Inflammatory macrophage (primary cell): ENCODE results near the gene GALNT1.
"Not testable (repeated sequence)": the region's sequence is repeated elsewhere in the genome, so short reads cannot be mapped to it uniquely, and the experiment has no call there.

Experiments used
- DNase-seq, 2 donors: peaks; one replicate each; pipeline ENCODE4 v3.0.0-alpha.2; 2020 to 2022
- total RNA-seq, 18 experiments: gene quantifications; one replicate each; lab custom pipeline; 2026; ENCODE audit warnings: mixed read lengths in 6 of 18, inconsistent platforms in 2 of 18; lab: John Stamatoyannopoulos, UW

The GALNT1 gene
- total RNA-seq, result 180 to 453 (median 307) reads per million in 18 experiments

DNA sequence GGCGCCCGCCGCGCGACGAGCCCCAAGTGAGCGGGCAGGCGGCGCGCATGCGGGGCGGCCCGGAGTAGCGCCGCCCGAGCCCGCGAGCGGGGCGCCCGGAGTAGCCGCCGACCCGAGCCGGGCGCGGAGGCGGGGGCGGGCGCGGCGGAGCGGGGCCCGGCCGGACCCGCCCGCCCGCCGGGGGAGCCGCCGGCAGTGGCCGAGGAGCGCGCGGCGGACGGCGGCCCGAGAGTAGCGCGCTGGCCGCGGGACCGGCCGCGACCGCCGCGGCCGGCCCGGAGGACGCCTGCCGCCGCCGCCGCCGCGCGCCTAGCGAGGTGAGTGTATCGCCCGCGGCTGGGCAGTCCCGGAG is at the start of gene GALNT1:
Gene GALNT1, plus strand, starts transcription at position 195 of the 352 bp plus-strand sequence. CDS start 72,923 bp downstream, outside the sequence.
- peak in 1 of 2 donors; percentile 29 for DNase-seq

GRCh38 chr18:35533916-35534405 is 47.6 kb upstream of the GALNT1 start:
- DNase-seq, result no peak

GRCh38 chr18:35535297-35535696 is 46.2 kb upstream of the GALNT1 start:
- DNase-seq, result no peak

- no peak for DNase-seq
Measured at GRCh38 chr18:35542356-35542755, 39.2 kb upstream of the GALNT1 start.

- DNase-seq, result no peak
Measured at GRCh38 chr18:35547008-35547605, 34.4 kb upstream of the GALNT1 start.

DNA sequence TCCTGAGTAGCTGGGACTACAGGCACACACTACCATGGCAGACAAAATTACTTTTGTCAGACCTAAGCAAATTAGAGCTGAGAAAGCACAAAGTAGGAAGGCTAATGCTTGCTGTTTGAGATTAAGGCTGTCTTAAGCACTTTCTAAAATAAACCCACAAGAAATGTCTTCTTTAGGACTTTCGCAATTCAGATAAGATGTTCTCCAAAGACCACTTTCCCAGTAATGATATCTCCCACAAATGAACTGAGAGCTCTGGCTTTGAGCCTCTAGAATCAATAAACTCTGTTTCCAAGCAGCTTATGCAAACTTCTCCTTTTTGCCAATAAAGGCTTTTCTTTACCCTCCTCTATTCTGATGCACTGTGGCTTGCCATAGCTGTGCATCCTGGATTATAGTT is 32.0 kb upstream of the GALNT1 start:
- no peak for DNase-seq

GRCh38 chr18:35553300-35553699 is 28.2 kb upstream of the GALNT1 start:
- DNase-seq, result no peak

- DNase-seq, result not testable (repeated sequence)
Measured at GRCh38 chr18:35555538-35555937, 26.0 kb upstream of the GALNT1 start.

GRCh38 chr18:35559867-35560266 is 21.7 kb upstream of the GALNT1 start:
- DNase-seq, result no peak

GRCh38 chr18:35564795-35565453 is 16.6 kb upstream of the GALNT1 start:
- DNase-seq, result peak in 1 of 2 donors; percentile 32

DNA sequence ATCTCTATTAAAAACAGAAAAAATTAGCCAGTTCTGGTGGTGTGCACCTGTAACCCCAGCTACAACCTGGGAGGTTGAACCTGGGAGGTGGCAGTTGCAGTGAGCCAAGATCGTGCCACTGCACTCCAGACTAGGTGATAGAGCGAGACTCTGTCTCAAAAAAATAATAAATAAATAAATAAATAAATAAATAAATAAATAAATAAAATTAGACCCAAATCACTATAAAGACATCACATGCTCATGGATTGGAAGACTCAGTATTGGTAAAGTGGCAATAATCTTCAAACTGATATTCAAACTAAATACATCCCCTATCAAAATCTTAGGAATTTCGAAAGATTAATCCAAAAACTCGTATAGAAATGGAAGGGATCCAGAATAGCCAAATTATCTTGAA is 15.5 kb upstream of the GALNT1 start:
- no peak for DNase-seq

- no peak for DNase-seq
Measured at GRCh38 chr18:35570182-35570581, 11.4 kb upstream of the GALNT1 start.

DNA sequence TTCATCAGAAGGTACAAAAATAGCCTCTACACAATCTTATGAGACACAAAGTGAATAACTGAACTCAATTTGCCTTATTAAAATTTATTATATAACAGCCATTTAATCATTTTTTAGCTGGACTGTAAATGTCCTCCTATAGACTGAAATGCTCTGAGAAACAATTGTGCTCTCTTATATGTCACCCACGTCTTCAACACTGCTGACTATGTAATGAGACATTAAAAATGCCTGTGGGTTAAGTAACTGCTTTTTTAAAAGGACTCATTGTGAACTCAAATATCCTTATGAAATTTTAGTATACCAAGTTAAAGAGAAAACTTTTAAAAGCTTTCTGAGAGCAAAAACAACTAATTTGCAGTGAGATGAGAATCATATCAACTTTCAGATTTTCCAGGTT is 10.4 kb upstream of the GALNT1 start:
- no peak for DNase-seq

- no peak for DNase-seq
Measured at GRCh38 chr18:35572644-35573043, 8.9 kb upstream of the GALNT1 start.

DNA sequence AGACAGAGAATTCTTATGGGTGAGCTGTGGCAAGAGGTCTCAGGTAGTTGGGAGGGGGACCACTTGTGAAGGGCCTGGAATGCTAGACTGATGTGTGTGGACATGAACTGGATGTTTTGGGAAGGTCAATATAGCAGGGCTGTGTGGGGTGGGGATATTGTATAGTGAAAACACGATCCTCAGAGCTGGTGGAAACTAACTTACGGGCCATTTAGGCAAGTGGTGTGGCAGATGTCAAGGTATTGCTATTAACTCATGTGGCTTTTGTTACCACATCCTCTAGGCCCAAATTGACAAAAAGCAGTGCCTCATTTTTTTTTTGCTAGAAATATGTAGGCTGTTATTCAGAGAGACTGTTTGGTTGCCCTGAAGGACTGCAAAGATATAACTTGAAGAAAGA is 8.0 kb upstream of the GALNT1 start:
- DNase-seq, result no peak

DNA sequence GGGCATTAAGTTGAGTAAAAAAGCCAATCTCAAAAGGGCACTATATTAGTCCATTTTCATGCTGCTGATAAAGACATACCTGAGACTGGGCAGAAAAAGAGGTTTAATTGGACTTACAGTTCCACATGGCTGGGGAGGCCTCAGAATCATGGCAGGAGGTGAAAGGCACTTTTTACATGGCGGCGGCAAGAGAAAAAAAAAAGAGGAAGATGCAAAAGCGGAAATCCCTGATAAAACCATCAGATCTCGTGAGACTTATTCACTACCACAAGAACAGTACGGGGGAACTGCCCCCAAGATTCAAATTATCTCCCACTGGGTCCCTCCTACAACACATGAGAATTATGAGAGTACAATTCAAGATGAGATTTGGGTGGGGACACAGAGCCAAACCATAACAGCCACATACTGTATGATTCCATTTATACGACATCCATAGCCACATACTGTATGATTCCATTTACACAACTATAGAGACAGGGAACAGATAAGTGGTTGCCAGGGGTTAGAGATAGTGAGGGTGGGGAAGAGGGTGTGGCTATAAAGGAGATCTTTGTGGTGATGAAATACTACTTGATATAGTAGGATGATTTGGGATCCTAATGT is 5.2 kb upstream of the GALNT1 start:
- DNase-seq, result not testable (repeated sequence)

- no peak for DNase-seq
Measured at GRCh38 chr18:35577045-35577848, 4.3 kb upstream of the GALNT1 start.

DNA sequence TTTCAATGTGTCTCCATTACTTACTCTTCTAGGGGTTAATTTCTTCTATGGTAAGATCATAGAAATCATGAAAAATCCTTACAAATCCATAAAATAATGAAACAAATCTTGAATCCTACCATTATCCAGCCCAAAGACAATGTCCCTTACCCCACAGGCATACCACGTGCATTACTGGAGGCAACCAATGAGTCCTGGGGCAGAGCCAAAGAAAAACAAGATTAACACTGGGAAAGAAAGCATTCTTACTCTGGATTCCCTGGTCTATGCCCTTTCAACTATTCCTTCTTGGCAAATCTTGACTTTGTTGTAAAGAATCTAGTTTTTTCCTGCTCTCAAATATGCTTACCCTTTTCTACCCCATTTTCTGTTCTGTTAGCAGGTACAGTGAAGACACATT is 3.1 kb upstream of the GALNT1 start:
- DNase-seq, result no peak

- no peak for DNase-seq
Measured at GRCh38 chr18:35578936-35579335, 2.6 kb upstream of the GALNT1 start.

GRCh38 chr18:35580701-35581539 is 620 bp upstream of the GALNT1 start:
- peak; percentile 47 to 60 for DNase-seq

DNA sequence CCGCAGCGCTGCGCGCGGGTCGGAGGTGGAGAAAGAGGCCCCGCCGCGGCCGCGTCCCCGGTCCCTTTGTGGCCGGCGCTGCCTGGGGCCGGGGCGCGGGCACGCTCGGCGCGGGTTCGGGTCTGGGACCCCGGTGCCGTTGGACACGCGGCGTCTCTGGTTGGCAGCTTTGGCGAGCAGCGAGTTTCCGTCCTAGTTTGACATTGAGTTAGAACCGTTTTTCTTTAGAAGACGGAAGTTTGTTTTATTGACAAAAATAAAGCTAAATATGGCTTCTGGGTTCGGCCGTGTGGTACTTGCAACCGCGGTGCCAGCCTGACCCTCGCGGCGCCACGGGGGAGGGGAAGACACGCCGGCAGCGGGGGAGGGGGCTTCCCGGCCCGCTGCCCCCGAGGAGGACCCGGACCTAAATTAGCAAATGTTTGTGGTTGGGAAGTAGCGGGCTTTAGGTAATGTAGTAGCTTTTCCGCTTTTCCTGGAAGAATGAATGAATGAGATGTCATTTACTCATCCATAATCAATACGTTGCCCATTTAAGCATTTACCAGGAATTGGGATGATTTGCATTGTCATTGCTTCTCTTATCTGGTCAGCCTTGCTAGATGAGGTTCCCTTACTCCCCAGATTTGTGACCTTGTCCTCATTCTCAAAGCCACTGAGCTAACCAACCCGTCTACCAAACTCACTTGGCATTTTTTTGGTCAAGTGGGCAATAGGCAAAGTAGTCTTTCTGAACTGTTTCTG is 530 bp downstream of the GALNT1 start:
- DNase-seq, result peak; percentile 12 to 16
